Thyroid gland (tissue), 4 donors: ENCODE results near the gene RORB. TPM values are rescaled to one million over a fixed set of nuclear protein-coding genes. Genes with fewer than 3 reads are reported as not detected.

ENCODE experiments used
- DNase-seq, 2 donors: peaks; one replicate each; pipeline ENCODE4 v3.0.0-alpha.2; 2019
- H3K27ac ChIP-seq, 3 donors: fragments of 200-600 bp; sonication (generic); 1 replicate in 2 of 3; 2 replicates in 1 of 3; pipeline ENCODE4 v1.5.1; 2016 to 2019; ENCODE audit warnings: mild to moderate bottlenecking in 1 of 3, moderate library complexity in 1 of 3
- H3K27me3 ChIP-seq: fragments of 200-600 bp; sonication (generic); one replicate; pipeline ENCODE4 v1.5.1; 2019
- H3K36me3 ChIP-seq, 2 donors: fragments of 200-600 bp; sonication (generic); one replicate each; pipeline ENCODE4 v1.5.1; 2016 to 2019
- H3K4me1 ChIP-seq, 2 donors: fragments of 200-600 bp; sonication (generic); one replicate each; pipeline ENCODE4 v1.5.1; 2017 to 2019
- H3K4me3 ChIP-seq, 3 donors: fragments of 200-600 bp; sonication (generic); replicated peaks in 1 of 3; 1 replicate in 2 of 3; 2 replicates in 1 of 3; pipeline ENCODE4 v1.5.1; 2016; ENCODE audit warnings: mild to moderate bottlenecking in 1 of 3
- H3K9me3 ChIP-seq: fragments of 200-600 bp; sonication (generic); one replicate; pipeline ENCODE4 v1.5.1; 2017
- POLR2A ChIP-seq, 2 donors: fragments of 450-650 bp; IDR thresholded peaks; one replicate each; pipeline ENCODE4 v1.6.1; 2017; ENCODE audit warnings: antibody characterized with exemption in 2 of 2, mild to moderate bottlenecking in 2 of 2, moderate library complexity in 1 of 2
- WGBS, 2 donors: methylation state at CpG; one replicate each; pipeline ENCODE4 v1.1.5; 2017; 5-methylcytosine and 5-hydroxymethylcytosine counted together
- intact Hi-C: fragments of 100-400 bp; cut with DNase I; formaldehyde crosslinking; loops from one replicate; pipeline ENCODE4 v1.15.1; 2023
- total RNA-seq, 4 donors: library from RNA; depleted of rRNA; stranded (reverse); fragments of >200 nt; gene quantifications; one replicate each; pipeline ENCODE4 v1.2.3, GENCODE V29; 2016
- TF ChIP-seq, protein P1 (sequence below), 6 experiments: fragments of 200-600 bp in 3 of 6; fragments of 450-650 bp in 3 of 6; sonication (generic) in 3 of 6; IDR thresholded peaks; one replicate each; pipeline ENCODE4 v1.5.1; 2016 to 2019; ENCODE audit warnings: antibody characterized with exemption in 6 of 6, mild to moderate bottlenecking in 2 of 6, inconsistent platforms in 1 of 6, moderate library complexity in 1 of 6

RORB gene
- total RNA-seq, 4 donors from 2014 or later: 0.27 to 1.8 (median 1.3) TPM

- Histone ChIP-seq H3K27ac (no peak overlapping the region), H3K36me3 (no peaks in the 10 kb centered on the region), H3K4me1 (no peaks in the 10 kb centered on the region), H3K4me3 (no peak overlapping the region), H3K27me3 (no peaks in the 10 kb centered on the region), H3K9me3 (no peaks in the 10 kb centered on the region)
- DNase-seq: no peak
- intact Hi-C loops: no loop called here
- no peak for TF ChIP-seq POLR2A (IDR thresholded peaks at IDR 0.05)
- TF ChIP-seq, protein P1, sequence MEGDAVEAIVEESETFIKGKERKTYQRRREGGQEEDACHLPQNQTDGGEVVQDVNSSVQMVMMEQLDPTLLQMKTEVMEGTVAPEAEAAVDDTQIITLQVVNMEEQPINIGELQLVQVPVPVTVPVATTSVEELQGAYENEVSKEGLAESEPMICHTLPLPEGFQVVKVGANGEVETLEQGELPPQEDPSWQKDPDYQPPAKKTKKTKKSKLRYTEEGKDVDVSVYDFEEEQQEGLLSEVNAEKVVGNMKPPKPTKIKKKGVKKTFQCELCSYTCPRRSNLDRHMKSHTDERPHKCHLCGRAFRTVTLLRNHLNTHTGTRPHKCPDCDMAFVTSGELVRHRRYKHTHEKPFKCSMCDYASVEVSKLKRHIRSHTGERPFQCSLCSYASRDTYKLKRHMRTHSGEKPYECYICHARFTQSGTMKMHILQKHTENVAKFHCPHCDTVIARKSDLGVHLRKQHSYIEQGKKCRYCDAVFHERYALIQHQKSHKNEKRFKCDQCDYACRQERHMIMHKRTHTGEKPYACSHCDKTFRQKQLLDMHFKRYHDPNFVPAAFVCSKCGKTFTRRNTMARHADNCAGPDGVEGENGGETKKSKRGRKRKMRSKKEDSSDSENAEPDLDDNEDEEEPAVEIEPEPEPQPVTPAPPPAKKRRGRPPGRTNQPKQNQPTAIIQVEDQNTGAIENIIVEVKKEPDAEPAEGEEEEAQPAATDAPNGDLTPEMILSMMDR (IDR thresholded peaks at IDR 0.05): no peak
- 94% methylated on average over 2 of the region's 2 CpGs for WGBS, 2 donors
These were observed 221.6 kb downstream of the RORB start for GRCh38 chr9:74718709-74719108.

- intact Hi-C loops: no loop called here
- H3K4me1 ChIP-seq: no peaks in the 10 kb centered on the region
- H3K9me3 ChIP-seq: no peaks in the 10 kb centered on the region
- TF ChIP-seq, protein P1 (IDR thresholded peaks at IDR 0.05): no peak
- no peak for TF ChIP-seq POLR2A (IDR thresholded peaks at IDR 0.05)
- no peak overlapping the region for H3K4me3 ChIP-seq
- H3K27me3 ChIP-seq: no peaks in the 10 kb centered on the region
- H3K36me3 ChIP-seq: no peaks in the 10 kb centered on the region
- H3K27ac ChIP-seq: no peak overlapping the region
- WGBS, 2 donors: 80 to 83% methylated on average over 1 of the region's 1 CpG
- DNase-seq: no peak
These were observed 222.2 kb downstream of the RORB start for GRCh38 chr9:74719306-74719705.

- Histone ChIP-seq H3K27me3 (no peaks in the 10 kb centered on the region), H3K27ac (no peak overlapping the region), H3K4me3 (no peak overlapping the region), H3K9me3 (no peaks in the 10 kb centered on the region), H3K4me1 (no peaks in the 10 kb centered on the region), H3K36me3 (no peaks in the 10 kb centered on the region)
- intact Hi-C loops: no loop called here
- 67 to 69% methylated on average over 5 of the region's 5 CpGs for WGBS, 2 donors
- DNase-seq: no peak
- TF ChIP-seq, protein P1 (IDR thresholded peaks at IDR 0.05): no peak
- no peak for TF ChIP-seq POLR2A (IDR thresholded peaks at IDR 0.05)
These were observed 224.8 kb downstream of the RORB start for GRCh38 chr9:74721696-74722660.

GRCh38 chr9:74724317-74724716 lies 227.2 kb downstream of the RORB start:
- H3K27me3 ChIP-seq: no peaks in the 10 kb centered on the region
- intact Hi-C loops: no loop called here
- no peaks in the 10 kb centered on the region for H3K9me3 ChIP-seq
- TF ChIP-seq POLR2A (IDR thresholded peaks at IDR 0.05): no peak
- H3K27ac ChIP-seq: no peak overlapping the region
- no peak for DNase-seq
- no peaks in the 10 kb centered on the region for H3K36me3 ChIP-seq
- no peak overlapping the region for H3K4me3 ChIP-seq
- WGBS, 2 donors: 81 to 90% methylated on average over 5 of the region's 5 CpGs
- no peaks in the 10 kb centered on the region for H3K4me1 ChIP-seq

GRCh38 chr9:74726581-74726980 lies 229.4 kb downstream of the RORB start:
- WGBS, 2 donors: 87 to 98% methylated on average over 3 of the region's 3 CpGs
- intact Hi-C loops: no loop called here

More at GRCh38 chr9:74726581-74726980, 229.4 kb downstream of the RORB start:
- no peaks in the 10 kb centered on the region for H3K27me3 ChIP-seq
- no peak for DNase-seq
- H3K4me3 ChIP-seq: no peak overlapping the region
- H3K27ac ChIP-seq: no peak overlapping the region
- H3K4me1 ChIP-seq: no peaks in the 10 kb centered on the region
- no peaks in the 10 kb centered on the region for H3K9me3 ChIP-seq
- TF ChIP-seq, protein P1 (IDR thresholded peaks at IDR 0.05): no peak
- TF ChIP-seq POLR2A (IDR thresholded peaks at IDR 0.05): no peak
- H3K36me3 ChIP-seq: no peaks in the 10 kb centered on the region
